Tibial nerve (tissue), 4 donors: Measurements from ENCODE around the gene GMDS. TPM values are rescaled to one million over a fixed set of nuclear protein-coding genes. Genes with fewer than 3 reads are reported as not detected.

Source experiments
- DNase-seq, 2 donors: peaks; one replicate each; pipeline ENCODE4 v3.0.0-alpha.2; 2019; ENCODE audit warnings: low spot score in 2 of 2
- H3K27ac ChIP-seq, 4 donors: fragments of 200-600 bp; sonication (generic) in 3 of 4; one replicate each; pipeline ENCODE4 v1.5.1; 2017 to 2019; ENCODE audit warnings: mild to moderate bottlenecking in 1 of 4
- H3K27me3 ChIP-seq, 2 donors: fragments of 200-600 bp; sonication (generic) in 1 of 2; one replicate each; pipeline versions ENCODE4 v1.5.1 to v1.6.0; 2017 to 2019
- H3K36me3 ChIP-seq, 3 donors: fragments of 200-600 bp; sonication (generic); one replicate each; pipeline ENCODE4 v1.5.1; 2018 to 2019
- H3K4me1 ChIP-seq, 4 donors: fragments of 200-600 bp; sonication (generic) in 3 of 4; one replicate each; pipeline ENCODE4 v1.5.1; 2017 to 2019
- H3K4me3 ChIP-seq, 4 donors: fragments of 200-600 bp; sonication (generic) in 3 of 4; one replicate each; pipeline ENCODE4 v1.5.1; 2017 to 2019; ENCODE audit warnings: mild to moderate bottlenecking in 1 of 4, moderate library complexity in 1 of 4
- H3K9me3 ChIP-seq, 4 donors: fragments of 200-600 bp; sonication (generic) in 3 of 4; one replicate each; pipeline ENCODE4 v1.5.1; 2017 to 2019
- EP300 ChIP-seq, 2 donors: sonication (generic); formaldehyde crosslinking; IDR thresholded peaks; one replicate each; pipeline ENCODE4 v1.6.1; 2017; ENCODE audit warnings: antibody characterized with exemption in 2 of 2, mild to moderate bottlenecking in 1 of 2
- POLR2A ChIP-seq, 2 donors: fragments of 450-650 bp; IDR thresholded peaks; one replicate each; pipeline ENCODE4 v1.6.1; 2017; ENCODE audit warnings: antibody characterized with exemption in 2 of 2, mild to moderate bottlenecking in 2 of 2, moderate library complexity in 2 of 2
- WGBS, 2 donors: methylation state at CpG; one replicate each; pipeline ENCODE4 v1.1.5; 2018; 5-methylcytosine and 5-hydroxymethylcytosine counted together
- total RNA-seq, 4 donors: library from RNA; depleted of rRNA; stranded (reverse); fragments of >200 nt; gene quantifications; one replicate each; pipeline ENCODE4 v1.1.0, GENCODE V29; 2016
- TF ChIP-seq, protein P1 (sequence below), 5 experiments: fragments of 200-600 bp in 3 of 5; fragments of 450-650 bp in 2 of 5; sonication (generic) in 3 of 5; IDR thresholded peaks; one replicate each; pipeline ENCODE4 v1.5.1; 2016 to 2019; ENCODE audit warnings: antibody characterized with exemption in 5 of 5, mild to moderate bottlenecking in 3 of 5, moderate library complexity in 2 of 5

GMDS gene
- total RNA-seq, 4 donors from 2014 or later, result 14.9 to 46.5 (median 32.8) TPM

DNA sequence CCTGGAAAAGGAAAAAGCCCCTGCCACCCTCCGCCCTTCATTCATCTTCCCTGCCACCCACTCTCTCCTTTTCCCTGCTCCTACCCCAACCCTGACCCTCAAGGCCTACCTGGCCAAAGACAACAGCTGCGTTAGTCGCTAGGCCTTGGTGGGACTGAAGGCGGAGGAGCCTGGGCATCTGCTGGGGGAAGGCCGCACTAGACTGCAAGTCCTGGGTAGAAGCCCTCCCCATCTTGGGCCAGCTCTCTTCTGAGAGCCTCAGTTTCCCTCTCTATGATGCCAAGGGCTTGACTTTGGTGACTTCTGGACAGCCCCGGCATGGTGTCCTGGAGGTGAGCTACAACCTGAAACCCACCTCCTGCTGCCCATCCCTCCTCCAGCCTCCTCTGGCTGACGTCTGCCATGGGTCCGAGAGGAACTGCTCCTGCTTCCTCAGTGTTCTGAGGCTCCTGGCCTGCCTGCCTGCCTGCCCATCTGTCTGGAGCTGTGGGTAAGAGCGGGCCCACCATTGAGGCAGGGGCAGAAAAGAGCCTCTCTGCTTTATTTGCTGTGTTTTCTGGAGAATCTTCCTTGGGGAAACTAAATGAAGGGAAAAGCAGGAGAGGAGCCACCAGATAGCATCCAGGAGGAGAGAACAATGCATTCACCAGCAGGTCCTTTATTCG is 643.2 kb downstream of the GMDS start:
- no peak overlapping the region for H3K27ac ChIP-seq
- TF ChIP-seq, protein P1, sequence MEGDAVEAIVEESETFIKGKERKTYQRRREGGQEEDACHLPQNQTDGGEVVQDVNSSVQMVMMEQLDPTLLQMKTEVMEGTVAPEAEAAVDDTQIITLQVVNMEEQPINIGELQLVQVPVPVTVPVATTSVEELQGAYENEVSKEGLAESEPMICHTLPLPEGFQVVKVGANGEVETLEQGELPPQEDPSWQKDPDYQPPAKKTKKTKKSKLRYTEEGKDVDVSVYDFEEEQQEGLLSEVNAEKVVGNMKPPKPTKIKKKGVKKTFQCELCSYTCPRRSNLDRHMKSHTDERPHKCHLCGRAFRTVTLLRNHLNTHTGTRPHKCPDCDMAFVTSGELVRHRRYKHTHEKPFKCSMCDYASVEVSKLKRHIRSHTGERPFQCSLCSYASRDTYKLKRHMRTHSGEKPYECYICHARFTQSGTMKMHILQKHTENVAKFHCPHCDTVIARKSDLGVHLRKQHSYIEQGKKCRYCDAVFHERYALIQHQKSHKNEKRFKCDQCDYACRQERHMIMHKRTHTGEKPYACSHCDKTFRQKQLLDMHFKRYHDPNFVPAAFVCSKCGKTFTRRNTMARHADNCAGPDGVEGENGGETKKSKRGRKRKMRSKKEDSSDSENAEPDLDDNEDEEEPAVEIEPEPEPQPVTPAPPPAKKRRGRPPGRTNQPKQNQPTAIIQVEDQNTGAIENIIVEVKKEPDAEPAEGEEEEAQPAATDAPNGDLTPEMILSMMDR (IDR thresholded peaks at IDR 0.05), result no peak
- no peak for TF ChIP-seq POLR2A (IDR thresholded peaks at IDR 0.05)
- TF ChIP-seq EP300 (IDR thresholded peaks at IDR 0.05), result no peak
- 85 to 97% methylated on average over 10 of the region's 10 CpGs for WGBS, 2 donors
- H3K36me3 ChIP-seq, result no peaks in the 10 kb centered on the region
- H3K4me1 ChIP-seq, result peaks cover 0 to 35% (median 12%) of the 10 kb centered on the region in 4 donors
- H3K27me3 ChIP-seq, result peaks cover 0 to 80% of the 10 kb centered on the region in 2 donors
- H3K4me3 ChIP-seq, result no peak overlapping the region
- no peak for DNase-seq
- no peaks in the 10 kb centered on the region for H3K9me3 ChIP-seq

DNA sequence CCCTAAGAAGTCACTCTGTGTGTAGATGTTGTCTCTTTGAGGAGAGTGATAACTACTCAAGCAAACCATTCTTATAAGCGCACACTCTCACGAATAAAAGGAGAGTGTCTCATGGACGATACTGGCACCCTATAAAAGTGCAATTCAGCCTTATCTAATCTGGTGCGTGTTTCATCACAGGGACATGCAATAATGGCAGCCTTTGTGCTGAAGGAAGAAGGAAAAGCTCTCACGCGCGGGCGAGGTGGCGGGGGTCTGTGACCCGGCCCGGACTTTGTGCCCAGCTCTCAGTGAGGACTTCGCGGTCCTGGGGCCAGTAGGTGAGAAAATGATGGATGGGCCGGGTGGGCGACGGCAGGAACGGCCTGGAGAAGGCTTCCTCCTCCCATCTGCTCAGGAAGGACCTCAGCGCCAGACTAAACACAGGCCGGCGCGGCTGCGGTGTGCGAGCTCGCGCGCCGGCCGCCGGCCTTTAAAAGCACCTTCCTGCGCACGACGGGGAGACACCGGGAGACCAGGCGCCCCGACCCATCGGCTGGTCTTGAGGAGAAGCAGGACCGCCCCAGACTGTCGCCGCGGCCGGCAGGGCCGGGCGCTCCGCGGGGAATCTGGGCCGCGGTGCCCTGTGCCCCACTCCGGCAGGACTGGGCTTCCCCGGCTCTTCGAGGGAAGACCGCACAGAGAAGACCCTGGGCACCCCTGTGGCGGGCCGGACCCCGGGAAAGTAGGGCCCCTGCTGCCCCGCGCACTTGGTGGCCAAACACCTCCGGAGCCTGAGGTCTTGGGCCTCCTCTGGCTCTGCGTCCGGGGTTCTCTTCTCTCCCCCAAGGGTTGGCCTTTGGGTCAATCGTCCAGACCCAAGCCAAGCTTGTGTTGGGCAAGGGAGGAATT is 644.0 kb downstream of the GMDS start:
- Histone ChIP-seq H3K4me3 (no peak overlapping the region), H3K9me3 (no peaks in the 10 kb centered on the region), H3K36me3 (no peaks in the 10 kb centered on the region), H3K4me1 (peaks cover 0 to 29% (median 13%) of the 10 kb centered on the region in 4 donors), H3K27me3 (peaks cover 0 to 79% of the 10 kb centered on the region in 2 donors), H3K27ac (no peak overlapping the region)
- WGBS, 2 donors, result 53% methylated on average over 38 to 40 of the region's 60 CpGs
- TF ChIP-seq EP300 (IDR thresholded peaks at IDR 0.05) (no peak), POLR2A (IDR thresholded peaks at IDR 0.05) (no peak)
- TF ChIP-seq, protein P1 (IDR thresholded peaks at IDR 0.05), result no peak
- DNase-seq, result no peak

DNA sequence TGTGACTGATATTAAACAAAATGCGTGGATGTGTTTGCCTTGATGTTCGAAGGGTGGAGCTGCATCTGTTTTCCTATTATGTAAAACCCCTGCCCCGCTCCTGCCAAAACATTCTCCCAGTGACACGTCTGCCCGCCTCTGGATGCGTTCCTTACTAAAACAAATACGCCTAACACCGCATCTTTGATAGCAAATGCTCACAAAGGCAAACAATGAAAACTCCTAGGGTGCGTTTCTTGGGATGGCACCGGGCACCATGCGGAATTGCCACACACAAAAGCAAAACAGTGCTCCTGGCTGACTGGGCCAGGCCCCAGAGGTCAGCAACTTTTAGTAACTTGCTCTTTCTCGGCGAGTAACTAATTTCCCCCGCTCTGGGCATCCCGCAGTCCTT is 644.6 kb downstream of the GMDS start:
- Histone ChIP-seq H3K27ac (no peak overlapping the region), H3K36me3 (no peaks in the 10 kb centered on the region), H3K4me1 (peaks cover 0 to 34% (median 18%) of the 10 kb centered on the region in 4 donors), H3K9me3 (no peaks in the 10 kb centered on the region), H3K27me3 (peaks cover 0 to 77% of the 10 kb centered on the region in 2 donors), H3K4me3 (no peak overlapping the region)
- 72 to 74% methylated on average over 15 of the region's 15 CpGs for WGBS, 2 donors
- TF ChIP-seq, protein P1 (IDR thresholded peaks at IDR 0.05), result no peak
- TF ChIP-seq EP300 (IDR thresholded peaks at IDR 0.05) (no peak), POLR2A (IDR thresholded peaks at IDR 0.05) (no peak)
- DNase-seq, result no peak

DNA sequence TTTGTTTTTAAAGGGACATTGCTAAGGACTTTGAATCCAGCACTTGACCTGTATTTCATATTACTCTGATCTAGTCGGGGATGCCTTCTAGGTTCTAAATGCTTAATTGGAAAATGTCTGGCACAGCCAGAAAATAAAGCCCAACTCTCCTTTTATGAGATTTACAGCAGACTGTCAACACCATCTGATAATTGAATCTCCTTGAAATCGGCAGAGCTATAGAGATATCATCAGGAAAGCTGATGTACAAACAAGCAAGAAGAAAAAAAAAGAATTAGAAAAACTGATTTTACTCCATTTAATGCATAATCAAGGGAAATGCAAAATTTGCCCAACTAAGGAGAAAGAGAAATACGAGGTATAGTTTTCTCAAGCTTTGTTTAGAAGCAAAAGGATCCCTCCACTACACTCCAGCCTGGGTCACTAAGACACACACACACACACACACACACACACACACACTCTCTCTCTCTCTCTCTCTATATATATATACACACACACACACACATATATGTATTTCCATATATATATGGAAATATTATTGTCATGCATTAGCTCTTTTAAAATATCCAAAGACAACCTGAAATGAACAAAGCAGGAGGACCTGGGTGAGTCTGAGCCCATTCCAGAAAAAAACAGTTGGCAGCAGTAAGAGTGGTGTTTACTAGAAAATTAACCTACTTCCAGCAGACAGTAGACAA is 645.2 kb downstream of the GMDS start:
- DNase-seq, result no peak
- H3K4me1 ChIP-seq, result peaks cover 0 to 31% (median 17%) of the 10 kb centered on the region in 4 donors
- no peaks in the 10 kb centered on the region for H3K36me3 ChIP-seq
- peaks cover 0 to 77% of the 10 kb centered on the region in 2 donors for H3K27me3 ChIP-seq
- no peaks in the 10 kb centered on the region for H3K9me3 ChIP-seq
- H3K4me3 ChIP-seq, result no peak overlapping the region
- no peak overlapping the region for H3K27ac ChIP-seq
- TF ChIP-seq POLR2A (IDR thresholded peaks at IDR 0.05) (no peak), EP300 (IDR thresholded peaks at IDR 0.05) (no peak)
- TF ChIP-seq, protein P1 (IDR thresholded peaks at IDR 0.05), result no peak
- WGBS, 2 donors, result 76 to 82% methylated on average over 3 of the region's 3 CpGs
